ENCODE measurements around the gene EFNA5. TPM values are rescaled to one million over a fixed set of nuclear protein-coding genes. Genes with fewer than 3 reads are reported as not detected.

Gene EFNA5
- total and polyA plus RNA-seq, 8 donors: 0.29 to 187 (median 3.1) TPM

DNA sequence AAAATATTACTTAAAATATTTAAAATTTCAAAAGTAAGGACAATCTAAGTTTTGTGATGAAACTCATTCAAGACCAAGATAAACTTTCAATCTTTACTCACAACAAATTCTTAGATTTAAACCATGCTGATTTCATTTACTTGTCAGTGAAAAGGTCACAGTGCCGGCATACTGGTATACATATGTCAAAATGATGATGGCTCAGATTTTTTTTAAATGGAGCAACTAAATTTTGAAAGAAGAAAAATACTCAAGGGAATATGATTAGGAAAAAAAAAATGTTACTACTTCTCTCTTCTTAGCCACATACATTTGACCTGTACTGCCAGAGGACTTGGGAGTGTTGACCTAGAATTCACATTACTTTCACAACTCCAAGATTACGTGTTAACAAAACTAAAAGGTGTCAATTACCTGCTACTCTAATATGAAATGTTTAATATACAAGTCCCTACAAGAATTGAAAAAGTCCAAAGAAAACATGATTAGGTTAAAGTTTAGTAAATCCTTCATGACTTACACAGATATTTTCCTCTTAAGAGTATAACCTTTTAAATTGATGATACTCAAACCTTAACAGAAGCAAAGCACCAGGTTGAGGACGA is 4.6 kb downstream of the EFNA5 start:
- whole genome bisulfite sequencing, 5 donors: 64 to 79% (median 69%) methylated on average over 3 of the region's 3 CpGs
- Histone ChIP-seq H3K27ac (no peak overlapping the region), H3K4me1 (peaks cover 4 to 35% (median 29%) of the 10 kb centered on the region in 4 donors), H3K36me3 (no peaks in the 10 kb centered on the region), H3K4me3 (no peak overlapping the region), H3K9me3 (no peaks in the 10 kb centered on the region), H3K27me3 (peaks cover 0 to 27% (median 19%) of the 10 kb centered on the region in 3 donors)
- no peak for TF ChIP-seq POLR2A (IDR thresholded peaks at IDR 0.05)
- no peak for TF ChIP-seq POLR2AphosphoS5 (IDR thresholded peaks at IDR 0.05)
- DNase-seq: no peak
- intact Hi-C loops (cut with DNase I; ENCODE audit: low total_unique reads): no loop called here

GRCh38 chr5:107665036-107665570 is 5.6 kb downstream of the EFNA5 start:
- Histone ChIP-seq H3K27ac (no peak overlapping the region), H3K9me3 (no peaks in the 10 kb centered on the region), H3K36me3 (no peaks in the 10 kb centered on the region), H3K4me3 (no peak overlapping the region), H3K4me1 (peaks cover 4 to 26% (median 19%) of the 10 kb centered on the region in 4 donors), H3K27me3 (peaks cover 0 to 16% (median 13%) of the 10 kb centered on the region in 3 donors)
- intact Hi-C loops (cut with DNase I; ENCODE audit: low total_unique reads): no loop called here
- DNase-seq: no peak
- TF ChIP-seq CTCF (IDR thresholded peaks at IDR 0.05) (no peak), POLR2A (IDR thresholded peaks at IDR 0.05) (no peak), POLR2AphosphoS5 (IDR thresholded peaks at IDR 0.05) (no peak), EP300 (IDR thresholded peaks at IDR 0.05) (no peak)
- WGBS, 5 donors: 87 to 96% (median 90%) methylated on average over 2 of the region's 2 CpGs

DNA sequence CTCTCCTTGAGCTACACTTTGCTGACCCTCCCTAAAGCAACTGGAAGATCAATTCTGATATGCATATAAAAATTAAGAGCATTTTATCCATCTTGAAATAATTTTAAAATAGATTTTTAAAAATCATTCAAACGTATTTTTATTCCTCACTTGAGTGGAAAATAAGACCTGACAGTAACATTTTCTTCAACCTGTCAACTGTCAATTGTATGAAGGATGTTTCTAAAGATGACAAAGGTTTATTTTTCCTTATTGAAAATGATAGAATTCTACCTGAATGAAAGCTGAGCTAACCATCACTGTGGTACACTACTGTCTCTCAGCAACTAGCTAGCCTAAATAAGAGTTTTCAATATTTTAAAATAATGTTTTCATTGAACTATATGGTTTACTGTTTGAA is 7.0 kb downstream of the EFNA5 start:
- intact Hi-C loops (cut with DNase I; ENCODE audit: low total_unique reads): no loop called here
- Histone ChIP-seq H3K36me3 (no peaks in the 10 kb centered on the region), H3K9me3 (no peaks in the 10 kb centered on the region), H3K27me3 (peaks cover 0 to 2% (median under 1%) of the 10 kb centered on the region in 3 donors), H3K4me1 (peaks cover 0 to 14% (median 7%) of the 10 kb centered on the region in 4 donors), H3K4me3 (no peak overlapping the region), H3K27ac (no peak overlapping the region)
- 77 to 84% (median 82%) methylated on average over 1 of the region's 1 CpG for WGBS, 5 donors
- TF ChIP-seq POLR2A (IDR thresholded peaks at IDR 0.05) (no peak), POLR2AphosphoS5 (IDR thresholded peaks at IDR 0.05) (no peak), EP300 (IDR thresholded peaks at IDR 0.05) (no peak), CTCF (IDR thresholded peaks at IDR 0.05) (no peak)
- no peak for DNase-seq

DNA sequence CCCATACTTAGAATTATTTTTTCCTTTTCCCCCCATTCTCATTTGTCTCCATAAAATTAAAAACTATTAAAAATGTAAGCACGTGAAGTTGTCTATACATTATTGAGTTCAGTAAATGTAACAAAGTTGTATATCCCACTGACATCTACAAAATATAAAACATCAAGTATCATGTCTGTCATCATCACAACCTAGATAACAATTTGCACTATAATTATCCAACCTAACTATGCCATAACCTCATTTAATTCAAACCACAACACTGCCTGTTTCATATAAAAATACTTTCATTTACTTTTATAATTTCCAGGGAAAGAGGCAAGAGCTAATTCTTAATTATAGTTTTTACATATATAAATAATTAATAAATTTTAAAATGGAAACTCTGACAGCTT is 9.1 kb downstream of the EFNA5 start:
- intact Hi-C loops (cut with DNase I; ENCODE audit: low total_unique reads): no loop called here
- WGBS, 5 donors: 80 to 97% (median 92%) methylated on average over 1 of the region's 1 CpG

More for the DNA sequence above, 9.1 kb downstream of the EFNA5 start:
- no peak for DNase-seq
- Histone ChIP-seq H3K4me3 (no peak overlapping the region), H3K4me1 (no peaks in the 10 kb centered on the region), H3K36me3 (no peaks in the 10 kb centered on the region), H3K9me3 (no peaks in the 10 kb centered on the region), H3K27me3 (no peaks in the 10 kb centered on the region), H3K27ac (no peak overlapping the region)
- no peak for TF ChIP-seq EP300 (IDR thresholded peaks at IDR 0.05)
- no peak for TF ChIP-seq POLR2A (IDR thresholded peaks at IDR 0.05)
- no peak for TF ChIP-seq POLR2AphosphoS5 (IDR thresholded peaks at IDR 0.05)
- TF ChIP-seq CTCF (IDR thresholded peaks at IDR 0.05): no peak
